CD14-positive monocyte (primary cell): ENCODE data around the gene MAPRE2. TPM values are rescaled to one million over a fixed set of nuclear protein-coding genes. Genes with fewer than 3 reads are reported as not detected.

Experiments used
- DNase-seq, 3 donors: peaks; one replicate each; pipeline ENCODE4 v3.0.0-alpha.2; 2011 to 2022
- H2AFZ ChIP-seq: 2 replicates; pipeline ENCODE4 v1.6.0; 2012; ENCODE audit warnings: mild to moderate bottlenecking, low read depth, low read length, inconsistent platforms; ENCODE audit not compliant: insufficient read depth, poor library complexity, severe bottlenecking
- H3K27ac ChIP-seq, 2 donors: 1 replicate in 1 of 2; 2 replicates in 1 of 2; pipeline ENCODE4 v1.5.1; 2012 to 2013; ENCODE audit warnings: low read length in 2 of 2, control low read depth in 1 of 2, inconsistent platforms in 1 of 2, low read depth in 1 of 2, mild to moderate bottlenecking in 1 of 2
- H3K27me3 ChIP-seq, 2 donors: one replicate each; pipeline versions ENCODE4 v1.6.0 to v1.6.1; 2011 to 2013; ENCODE audit warnings: low read length in 2 of 2; ENCODE audit not compliant: control insufficient read depth in 2 of 2, insufficient read depth in 2 of 2
- H3K36me3 ChIP-seq, 2 donors: replicated peaks in 1 of 2; 1 replicate in 1 of 2; 2 replicates in 1 of 2; pipeline versions ENCODE4 v1.5.1 to v1.6.1; 2012 to 2013; ENCODE audit warnings: low read length in 2 of 2, control low read depth in 1 of 2, inconsistent platforms in 1 of 2, mild to moderate bottlenecking in 1 of 2; ENCODE audit not compliant: insufficient read depth in 2 of 2, control insufficient read depth in 1 of 2
- H3K4me1 ChIP-seq, 2 donors: 1 replicate in 1 of 2; 2 replicates in 1 of 2; pipeline versions ENCODE4 v1.5.1 to v1.6.1; 2012 to 2013; ENCODE audit warnings: low read length in 2 of 2, control low read depth in 1 of 2, inconsistent platforms in 1 of 2, mild to moderate bottlenecking in 1 of 2, moderate library complexity in 1 of 2; ENCODE audit not compliant: insufficient read depth in 2 of 2, control insufficient read depth in 1 of 2
- H3K4me2 ChIP-seq: replicated peaks from 2 replicates; pipeline ENCODE3; 2012; ENCODE audit warnings: low read length, moderate library complexity, mild to moderate bottlenecking; ENCODE audit not compliant: poor library complexity, severe bottlenecking; ENCODE audit errors: extremely low read depth
- H3K4me3 ChIP-seq, 3 experiments: fragments of 200-600 bp in 1 of 3; sonication (generic) in 1 of 3; replicated peaks in 1 of 3; 1 replicate in 2 of 3; 2 replicates in 1 of 3; pipeline ENCODE4 v1.5.1; 2011 to 2013; ENCODE audit warnings: low read length in 3 of 3, mild to moderate bottlenecking in 3 of 3, control low read depth in 2 of 3, low read depth in 2 of 3, inconsistent platforms in 1 of 3, moderate library complexity in 1 of 3
- H3K79me2 ChIP-seq: 2 replicates; pipeline ENCODE4 v1.6.0; 2012; ENCODE audit warnings: mild to moderate bottlenecking, control low read depth, inconsistent platforms, low read length, moderate library complexity; ENCODE audit not compliant: insufficient read depth
- H3K9ac ChIP-seq: 2 replicates; pipeline ENCODE4 v1.6.0; 2017; ENCODE audit warnings: low read length, mild to moderate bottlenecking; ENCODE audit not compliant: insufficient read depth, poor library complexity, severe bottlenecking
- H3K9me3 ChIP-seq, 2 donors: replicated peaks in 1 of 2; 1 replicate in 1 of 2; 2 replicates in 1 of 2; pipeline versions ENCODE4 v1.5.1 to v1.6.1; 2012 to 2013; ENCODE audit warnings: low read length in 2 of 2, control low read depth in 1 of 2; ENCODE audit not compliant: control insufficient read depth in 1 of 2, insufficient read depth in 1 of 2
- H4K20me1 ChIP-seq: 2 replicates; pipeline ENCODE4 v1.6.0; 2012; ENCODE audit warnings: mild to moderate bottlenecking, low read length, control low read depth, moderate library complexity; ENCODE audit not compliant: insufficient read depth
- H3K27ac Mint-ChIP-seq, 7 donors: one replicate each; pipeline ENCODE4 v1.8.0; 2020; ENCODE audit warnings: mild to moderate bottlenecking in 7 of 7, mixed read lengths in 7 of 7, moderate library complexity in 6 of 7, inconsistent platforms in 2 of 7
- H3K27me3 Mint-ChIP-seq, 3 donors: one replicate each; pipeline ENCODE4 v1.8.0; 2021 to 2022; ENCODE audit warnings: low read depth in 3 of 3, mild to moderate bottlenecking in 3 of 3, mixed read lengths in 3 of 3, moderate library complexity in 3 of 3, inconsistent platforms in 1 of 3
- H3K36me3 Mint-ChIP-seq, 2 donors: one replicate each; pipeline ENCODE4 v1.8.0; 2020; ENCODE audit warnings: mixed read lengths in 2 of 2, inconsistent platforms in 1 of 2, mild to moderate bottlenecking in 1 of 2
- H3K4me1 Mint-ChIP-seq: one replicate; pipeline ENCODE4 v1.8.0; 2020; ENCODE audit warnings: mild to moderate bottlenecking, mixed read lengths
- H3K4me3 Mint-ChIP-seq, 2 donors: one replicate each; pipeline ENCODE4 v1.8.0; 2020; ENCODE audit warnings: mild to moderate bottlenecking in 2 of 2, mixed read lengths in 2 of 2, moderate library complexity in 1 of 2
- H3K9me3 Mint-ChIP-seq, 7 donors: one replicate each; pipeline ENCODE4 v1.8.0; 2020 to 2022; ENCODE audit warnings: mixed read lengths in 7 of 7, mild to moderate bottlenecking in 6 of 7, moderate library complexity in 6 of 7, inconsistent platforms in 2 of 7
- CTCF ChIP-seq: fragments of 200-600 bp; IDR thresholded peaks from one replicate; pipeline ENCODE4 v1.8.0; 2022; ENCODE audit warnings: antibody characterized with exemption, mild to moderate bottlenecking
- WGBS: methylation state at CpG from one replicate; pipeline ENCODE4 v1.1.5; 2013; ENCODE audit warnings: missing lambda C conversion rate; ENCODE audit not compliant: insufficient coverage; 5-methylcytosine and 5-hydroxymethylcytosine counted together
- intact Hi-C, 2 donors: fragments of 100-400 bp; cut with micrococcal nuclease; formaldehyde crosslinking; loops; one replicate each; pipeline versions ENCODE4 v1.15.0 to v1.15.1; 2023
- polyA plus RNA-seq, 3 donors: library from polyadenylated mRNA; depleted of rRNA in 1 of 3; unstranded in 2 of 3; stranded (reverse) in 1 of 3; fragments of 300-500 nt in 2 of 3; fragments of >200 nt in 1 of 3; fragmentation: Illumina TruSeq in 2 of 3; gene quantifications; 1 replicate in 2 of 3; 2 replicates in 1 of 3; pipeline ENCODE4 v1.2.3, GENCODE V29; 2012 to 2021

The MAPRE2 gene
- polyA plus RNA-seq, 3 donors = 22.0 to 48.1 (median 37.1) TPM

GRCh38 chr18:35061336-35061735 lies 20.1 kb downstream of the MAPRE2 start:
- Mint-ChIP-seq H3K4me1 (no peaks in the 10 kb centered on the region), H3K36me3 (peaks cover 5 to 9% of the 10 kb centered on the region in 2 donors), H3K4me3 (no peak overlapping the region), H3K9me3 (peaks cover 0 to 1% (median 0%) of the 10 kb centered on the region in 7 donors), H3K27me3 (peaks cover 0 to 2% (median 0%) of the 10 kb centered on the region in 3 donors), H3K27ac (no peak overlapping the region)
- Histone ChIP-seq H3K9ac (no peak overlapping the region), H3K36me3 (no peaks in the 10 kb centered on the region), H3K79me2 (peaks cover 25% of the 10 kb centered on the region), H2AFZ (no peak overlapping the region), H3K9me3 (no peaks in the 10 kb centered on the region), H3K27ac (no peak overlapping the region), H3K4me1 (no peaks in the 10 kb centered on the region), H3K27me3 (no peaks in the 10 kb centered on the region), H3K4me3 (no peak overlapping the region), H3K4me2 (no peak overlapping the region), H4K20me1 (peaks cover 61% of the 10 kb centered on the region)
- intact Hi-C loops = no loop called here
- whole genome bisulfite sequencing = 93% methylated on average over 4 of the region's 7 CpGs
- TF ChIP-seq CTCF = no peak
- no peak for DNase-seq

- Histone ChIP-seq H3K4me1 (no peaks in the 10 kb centered on the region), H3K79me2 (peaks cover 25% of the 10 kb centered on the region), H2AFZ (no peak overlapping the region), H3K4me3 (no peak overlapping the region), H3K4me2 (no peak overlapping the region), H3K27me3 (no peaks in the 10 kb centered on the region), H3K36me3 (no peaks in the 10 kb centered on the region), H3K27ac (no peak overlapping the region), H3K9me3 (no peaks in the 10 kb centered on the region), H3K9ac (no peak overlapping the region), H4K20me1 (peaks cover 61% of the 10 kb centered on the region)
- peaks cover 0 to 2% (median 0%) of the 10 kb centered on the region in 3 donors for H3K27me3 Mint-ChIP-seq
- peaks cover 5 to 9% of the 10 kb centered on the region in 2 donors for H3K36me3 Mint-ChIP-seq
- H3K4me3 Mint-ChIP-seq = no peak overlapping the region
- intact Hi-C loops = no loop called here
- no peak for DNase-seq
- no peak overlapping the region for H3K27ac Mint-ChIP-seq
- H3K9me3 Mint-ChIP-seq = peaks cover 0 to under 1% (median 0%) of the 10 kb centered on the region in 7 donors
- WGBS = no CpG with 5 or more reads among the region's 7 CpGs
- no peak for TF ChIP-seq CTCF
- no peaks in the 10 kb centered on the region for H3K4me1 Mint-ChIP-seq
Observed at GRCh38 chr18:35061804-35062203, 20.6 kb downstream of the MAPRE2 start.
